Measurements from ENCODE around the gene RPS2. TPM values are rescaled to one million over a fixed set of nuclear protein-coding genes. Genes with fewer than 3 reads are reported as not detected.
A peak's percentile ranks its signal among the peaks of the same experiment; 100 is the strongest.
"Not testable (repeated sequence)": the region's sequence is repeated elsewhere in the genome, so short reads cannot be mapped to it uniquely, and the experiment has no call there.

RPS2 gene
- total and polyA plus RNA-seq, 2 experiments from 2014 or later: 1,060 to 1,536 TPM

GRCh38 chr16:1960665-1961630, 3.7 kb downstream of the RPS2 start:
- Histone ChIP-seq H3K36me3 (ENCODE audit: low read depth) (peaks cover 24% of the 10 kb centered on the region), H3K9me3 (ENCODE audit: low read depth) (no peaks in the 10 kb centered on the region), H2AFZ (no peak overlapping the region), H3K27ac (peak overlapping the region; percentile 50; the same call in 1 of the 2 replicates), H3K4me1 (ENCODE audit: insufficient read depth) (peaks cover 5% of the 10 kb centered on the region), H3K4me3 (peak overlapping the region; percentile 85), H3K79me2 (ENCODE audit: insufficient read depth) (peaks cover 61% of the 10 kb centered on the region), H3F3A (ENCODE audit: insufficient read depth) (peaks cover 40% of the 10 kb centered on the region), H3K9ac (peak overlapping the region; percentile 94), H3K9me2 (ENCODE audit: insufficient read depth) (no peaks in the 10 kb centered on the region), H3K4me2 (ENCODE audit: unreplicated experiment) (peak overlapping the region; percentile 82), H4K20me1 (ENCODE audit: insufficient read depth) (no peaks in the 10 kb centered on the region), H3K27me3 (replicated peaks; ENCODE audit: insufficient read depth) (no peaks in the 10 kb centered on the region)
- peak; percentile 51 for DNase-seq
- TF ChIP-seq EZH2 (IDR thresholded peaks at IDR 0.05; ENCODE audit: insufficient read depth, poor library complexity, severe bottlenecking) (no peak), EZH2phosphoT487 (IDR thresholded peaks at IDR 0.05; ENCODE audit: insufficient read depth, low read depth) (no peak)
- in situ Hi-C loops (cut with MboI): no loop called here
- WGBS, 2 experiments (ENCODE audit: low coverage in 1 of 2, low lambda C conversion rate in 2 of 2, missing lambda C conversion rate in 2 of 2): 62 to 63% methylated on average over 20 of the region's 20 CpGs

GRCh38 chr16:1959269-1960039, 5.2 kb downstream of the RPS2 start, which contains the start of gene NDUFB10:
Gene NDUFB10, plus strand, starts transcription at chr16:1959538. Its CDS starts 87 bp downstream, at chr16:1959625.
- H3K36me3 ChIP-seq (ENCODE audit: low read depth): peaks cover 24% of the 10 kb centered on the region
- TF ChIP-seq EZH2 (IDR thresholded peaks at IDR 0.05; ENCODE audit: insufficient read depth, poor library complexity, severe bottlenecking): no peak
- no peak for TF ChIP-seq EZH2phosphoT487 (IDR thresholded peaks at IDR 0.05; ENCODE audit: insufficient read depth, low read depth)
- in situ Hi-C loops (cut with MboI): no loop called here
- H3K9ac ChIP-seq: peak within 1 kb of the TSS; percentile 94
- H3K79me2 ChIP-seq (ENCODE audit: insufficient read depth): peaks cover 49% of the 10 kb centered on the region
- no peaks in the 10 kb centered on the region; the same call in 1 of the 2 replicates for H3K4me1 ChIP-seq (ENCODE audit: insufficient read depth)
- peak within 1 kb of the TSS; percentile 85 for H3K4me3 ChIP-seq
- peak; percentile 96 for DNase-seq
- no peaks in the 10 kb centered on the region for H3K9me3 ChIP-seq (ENCODE audit: low read depth)
- peak within 1 kb of the TSS; percentile 82 for H3K4me2 ChIP-seq (ENCODE audit: unreplicated experiment)
- 1 to 2% methylated on average over 51 to 66 of the region's 79 CpGs for WGBS, 2 experiments (ENCODE audit: low coverage in 1 of 2, low lambda C conversion rate in 2 of 2, missing lambda C conversion rate in 2 of 2)
- peak within 1 kb of the TSS; percentile 86 for H2AFZ ChIP-seq
- H3K27ac ChIP-seq: peak within 1 kb of the TSS; percentile 50
- no peaks in the 10 kb centered on the region for H3K27me3 ChIP-seq (replicated peaks; ENCODE audit: insufficient read depth)
- H3F3A ChIP-seq (ENCODE audit: insufficient read depth): peaks cover 40% of the 10 kb centered on the region
- no peaks in the 10 kb centered on the region for H4K20me1 ChIP-seq (ENCODE audit: insufficient read depth)
- H3K9me2 ChIP-seq (ENCODE audit: insufficient read depth): no peaks in the 10 kb centered on the region

- H3K27ac ChIP-seq: no peak overlapping the region
- peak overlapping the region; percentile 94 for H3K9ac ChIP-seq
- peak overlapping the region; percentile 86 for H2AFZ ChIP-seq
- WGBS, 2 experiments (ENCODE audit: low coverage in 1 of 2, low lambda C conversion rate in 2 of 2, missing lambda C conversion rate in 2 of 2): 22 to 23% methylated on average over 12 to 14 of the region's 14 CpGs
- H3K9me2 ChIP-seq (ENCODE audit: insufficient read depth): no peaks in the 10 kb centered on the region
- H3K27me3 ChIP-seq (replicated peaks; ENCODE audit: insufficient read depth): no peaks in the 10 kb centered on the region
- H3K36me3 ChIP-seq (ENCODE audit: low read depth): peaks cover 21% of the 10 kb centered on the region
- peak overlapping the region; percentile 85 for H3K4me3 ChIP-seq
- TF ChIP-seq EZH2 (IDR thresholded peaks at IDR 0.05; ENCODE audit: insufficient read depth, poor library complexity, severe bottlenecking): no peak
- no peak for TF ChIP-seq EZH2phosphoT487 (IDR thresholded peaks at IDR 0.05; ENCODE audit: insufficient read depth, low read depth)
- peaks cover 42% of the 10 kb centered on the region for H3K79me2 ChIP-seq (ENCODE audit: insufficient read depth)
- in situ Hi-C loops (cut with MboI): no loop called here
- H3K4me1 ChIP-seq (ENCODE audit: insufficient read depth): no peaks in the 10 kb centered on the region; the same call in 1 of the 2 replicates
- peaks cover 37% of the 10 kb centered on the region for H3F3A ChIP-seq (ENCODE audit: insufficient read depth)
- no peaks in the 10 kb centered on the region for H3K9me3 ChIP-seq (ENCODE audit: low read depth)
- H4K20me1 ChIP-seq (ENCODE audit: insufficient read depth): no peaks in the 10 kb centered on the region
- DNase-seq: no peak
- H3K4me2 ChIP-seq (ENCODE audit: unreplicated experiment): peak overlapping the region; percentile 46
Measured at GRCh38 chr16:1958715-1959268, 5.8 kb downstream of the RPS2 start.

GRCh38 chr16:1958143-1958491, 6.5 kb downstream of the RPS2 start:
- DNase-seq: not testable (repeated sequence)
- WGBS, 2 experiments (ENCODE audit: low coverage in 1 of 2, low lambda C conversion rate in 2 of 2, missing lambda C conversion rate in 2 of 2): 48 to 55% methylated on average over 25 to 30 of the region's 30 CpGs

GRCh38 chr16:1957434-1958142, 7.0 kb downstream of the RPS2 start:
- Histone ChIP-seq H3K79me2 (ENCODE audit: insufficient read depth) (peaks cover 30% of the 10 kb centered on the region), H3F3A (ENCODE audit: insufficient read depth) (peaks cover 25% of the 10 kb centered on the region)
- H3K9ac ChIP-seq; H4K20me1 ChIP-seq (ENCODE audit: insufficient read depth); H3K36me3 ChIP-seq (ENCODE audit: low read depth); H3K9me2 ChIP-seq (ENCODE audit: insufficient read depth); H3K4me3 ChIP-seq; H3K27ac ChIP-seq; H3K4me2 ChIP-seq (ENCODE audit: unreplicated experiment); H3K27me3 ChIP-seq (replicated peaks; ENCODE audit: insufficient read depth); H3K4me1 ChIP-seq (ENCODE audit: insufficient read depth); DNase-seq; H3K9me3 ChIP-seq (ENCODE audit: low read depth); in situ Hi-C loops (cut with MboI); H2AFZ ChIP-seq: not testable (repeated sequence)
- 83 to 84% methylated on average over 19 to 22 of the region's 22 CpGs for WGBS, 2 experiments (ENCODE audit: low coverage in 1 of 2, low lambda C conversion rate in 2 of 2, missing lambda C conversion rate in 2 of 2)

More at GRCh38 chr16:1958143-1958491, 6.5 kb downstream of the RPS2 start:
- in situ Hi-C loops (cut with MboI); H3K4me1 ChIP-seq (ENCODE audit: insufficient read depth); H3K4me2 ChIP-seq (ENCODE audit: unreplicated experiment); H3K27me3 ChIP-seq (replicated peaks; ENCODE audit: insufficient read depth); H3K9me3 ChIP-seq (ENCODE audit: low read depth); H3K9ac ChIP-seq; H3K27ac ChIP-seq; H3K9me2 ChIP-seq (ENCODE audit: insufficient read depth); H4K20me1 ChIP-seq (ENCODE audit: insufficient read depth); H2AFZ ChIP-seq; H3K4me3 ChIP-seq: not testable (repeated sequence)
- Histone ChIP-seq H3K36me3 (ENCODE audit: low read depth) (peaks cover 14% of the 10 kb centered on the region), H3F3A (ENCODE audit: insufficient read depth) (peaks cover 30% of the 10 kb centered on the region), H3K79me2 (ENCODE audit: insufficient read depth) (peaks cover 35% of the 10 kb centered on the region)

Data from GM23248 (cell line).